Fibroblast of mammary gland (primary cell): Measurements from ENCODE around the gene FANCI.
"Not testable (repeated sequence)": the region's sequence is repeated elsewhere in the genome, so short reads cannot be mapped to it uniquely, and the experiment has no call there.

Source experiments
- DNase-seq: peaks from one replicate; pipeline ENCODE4 v3.0.0-alpha.2; 2010; ENCODE audit warnings: low read depth
- H3K4me3 ChIP-seq: 2 replicates; pipeline ENCODE4 v1.5.1; 2011; ENCODE audit warnings: low read depth, mild to moderate bottlenecking, low read length, moderate library complexity; ENCODE audit not compliant: control insufficient read depth
- CTCF ChIP-seq: conservative IDR thresholded peaks from 2 replicates; pipeline ENCODE4 v1.5.1; 2011; ENCODE audit warnings: low read depth, low read length, inconsistent platforms; ENCODE audit not compliant: control insufficient read depth, insufficient read depth

Gene FANCI

GRCh38 chr15:89230277-89230676, 13.5 kb upstream of the FANCI start:
- no peak for DNase-seq
- peak; percentile 22 for TF ChIP-seq CTCF
- no peak overlapping the region for H3K4me3 ChIP-seq

- no peak for TF ChIP-seq CTCF
Observed at GRCh38 chr15:89231832-89232231, 11.9 kb upstream of the FANCI start.

GRCh38 chr15:89239883-89240810, 3.6 kb upstream of the FANCI start:
- DNase-seq, H3K4me3 ChIP-seq: not testable (repeated sequence)

More at GRCh38 chr15:89231832-89232231, 11.9 kb upstream of the FANCI start:
- DNase-seq: no peak
- no peak overlapping the region for H3K4me3 ChIP-seq

GRCh38 chr15:89243046-89243690, 611 bp upstream of the FANCI start:
- peak; percentile 53 for DNase-seq
- no peak for TF ChIP-seq CTCF
- H3K4me3 ChIP-seq: peak overlapping the region; percentile 97

GRCh38 chr15:89244574-89244903, 760 bp downstream of the FANCI start:
- no peak for TF ChIP-seq CTCF
- peak overlapping the region; percentile 97 for H3K4me3 ChIP-seq

GRCh38 chr15:89247446-89247845, 3.7 kb downstream of the FANCI start:
- TF ChIP-seq CTCF: no peak
- no peak overlapping the region for H3K4me3 ChIP-seq
- DNase-seq: no peak

More at GRCh38 chr15:89244574-89244903, 760 bp downstream of the FANCI start:
- DNase-seq: peak; percentile 12

GRCh38 chr15:89248584-89248983, 4.8 kb downstream of the FANCI start:
- no peak overlapping the region for H3K4me3 ChIP-seq
- no peak for TF ChIP-seq CTCF
- no peak for DNase-seq

- DNase-seq: not testable (repeated sequence)
Observed at GRCh38 chr15:89250142-89250541, 6.4 kb downstream of the FANCI start.

GRCh38 chr15:89277281-89277680, 33.5 kb downstream of the FANCI start:
- H3K4me3 ChIP-seq, DNase-seq: not testable (repeated sequence)

More at GRCh38 chr15:89250142-89250541, 6.4 kb downstream of the FANCI start:
- not testable (repeated sequence) for H3K4me3 ChIP-seq
